GDM1 (cell line): ENCODE data around the gene BEND4.
"Not testable (repeated sequence)": the region's sequence is repeated elsewhere in the genome, so short reads cannot be mapped to it uniquely, and the experiment has no call there.

ENCODE experiments used
- DNase-seq: peaks from one replicate; lab custom pipeline; 2025; lab: John Stamatoyannopoulos, UW

The BEND4 gene

DNA sequence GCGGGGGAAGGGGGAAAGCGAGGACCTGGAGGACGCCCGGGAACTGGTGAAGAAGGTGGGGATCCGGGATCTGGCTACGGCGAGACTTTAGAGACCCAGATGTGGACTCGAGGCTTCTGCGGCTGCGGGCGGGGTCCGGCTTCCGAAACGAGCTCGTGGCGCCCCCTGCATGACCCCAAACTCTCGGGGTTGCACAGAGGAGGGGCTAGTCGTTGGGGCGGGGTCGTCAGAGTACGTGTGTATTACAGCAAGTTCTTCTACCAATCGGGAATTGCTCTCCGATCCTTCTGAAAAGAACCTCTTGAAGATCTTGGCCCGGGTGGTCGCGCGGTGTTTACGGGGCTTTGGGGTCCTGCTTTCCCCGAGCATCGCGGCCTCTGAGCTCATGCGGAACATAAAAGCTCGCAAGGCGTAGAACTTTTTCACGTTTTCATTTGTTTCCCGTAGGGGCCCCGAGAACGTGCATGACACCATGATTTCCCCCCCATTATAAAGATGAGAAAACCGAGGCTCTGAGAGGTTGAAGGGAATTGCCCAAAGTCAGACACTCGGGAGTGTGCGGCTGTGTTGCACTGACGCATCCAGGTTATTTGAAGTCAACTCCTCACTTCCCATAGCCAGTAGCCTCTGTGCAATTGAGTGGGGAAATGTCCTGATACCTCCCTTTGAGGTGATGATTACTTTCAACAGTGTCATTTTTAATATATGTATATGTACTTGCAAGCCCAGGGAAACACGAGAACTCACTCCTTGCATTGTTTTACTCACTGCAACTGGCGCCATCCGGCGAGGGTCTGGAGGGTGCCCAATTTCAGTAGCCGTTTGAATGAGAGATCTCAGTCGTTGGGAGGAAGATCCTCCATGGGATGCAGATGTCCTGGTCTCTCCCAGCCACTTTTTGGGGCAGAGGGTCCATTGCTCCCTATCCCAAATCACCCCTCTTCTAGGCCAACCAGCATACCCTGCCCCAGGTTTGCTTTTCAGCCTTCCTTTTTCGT lies at the start of gene BEND4:
BEND4 (minus strand) TSS at position 149 of the 998 bp plus-strand sequence. CDS start 512 bp downstream, outside the sequence.
- DNase-seq = no peak

DNA sequence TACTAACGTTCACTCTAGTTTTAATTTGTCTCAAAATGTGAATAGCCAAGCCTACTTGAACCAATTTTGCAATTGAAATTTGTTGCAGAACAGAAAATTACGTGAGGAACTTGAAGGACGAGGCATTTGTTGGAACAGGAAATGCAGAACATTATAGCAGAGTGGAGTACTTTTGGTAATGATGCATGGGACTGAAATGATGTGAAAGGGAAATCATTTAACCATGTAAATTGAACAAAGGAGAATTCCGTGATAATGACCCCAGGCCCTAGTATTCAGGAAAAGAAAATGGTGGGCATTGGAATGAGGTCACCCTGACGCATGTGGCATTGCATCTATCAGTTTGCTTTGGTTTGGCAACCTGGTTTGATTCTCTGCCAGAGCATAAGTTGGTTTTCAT lies 44.9 kb upstream of the BEND4 start:
- no peak for DNase-seq

DNA sequence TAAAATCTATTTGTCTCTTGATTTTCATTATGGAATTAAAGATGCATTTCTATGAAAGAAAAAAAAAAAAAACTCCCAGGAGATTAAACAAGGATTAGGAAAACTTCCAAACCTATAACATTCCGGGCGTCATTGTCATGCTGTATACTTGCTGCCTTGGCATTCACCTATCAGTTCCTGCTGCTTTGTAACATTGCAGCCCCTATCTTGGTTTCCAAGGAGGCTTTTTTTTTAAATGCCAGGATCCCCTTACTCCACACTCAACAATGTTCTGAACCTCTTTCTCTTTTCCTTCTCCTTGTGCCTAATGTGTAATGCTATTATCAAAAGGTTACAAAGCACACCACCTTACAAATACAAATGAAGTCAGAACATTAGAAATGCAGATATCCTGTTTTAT lies 20.5 kb upstream of the BEND4 start:
- no peak for DNase-seq

DNA sequence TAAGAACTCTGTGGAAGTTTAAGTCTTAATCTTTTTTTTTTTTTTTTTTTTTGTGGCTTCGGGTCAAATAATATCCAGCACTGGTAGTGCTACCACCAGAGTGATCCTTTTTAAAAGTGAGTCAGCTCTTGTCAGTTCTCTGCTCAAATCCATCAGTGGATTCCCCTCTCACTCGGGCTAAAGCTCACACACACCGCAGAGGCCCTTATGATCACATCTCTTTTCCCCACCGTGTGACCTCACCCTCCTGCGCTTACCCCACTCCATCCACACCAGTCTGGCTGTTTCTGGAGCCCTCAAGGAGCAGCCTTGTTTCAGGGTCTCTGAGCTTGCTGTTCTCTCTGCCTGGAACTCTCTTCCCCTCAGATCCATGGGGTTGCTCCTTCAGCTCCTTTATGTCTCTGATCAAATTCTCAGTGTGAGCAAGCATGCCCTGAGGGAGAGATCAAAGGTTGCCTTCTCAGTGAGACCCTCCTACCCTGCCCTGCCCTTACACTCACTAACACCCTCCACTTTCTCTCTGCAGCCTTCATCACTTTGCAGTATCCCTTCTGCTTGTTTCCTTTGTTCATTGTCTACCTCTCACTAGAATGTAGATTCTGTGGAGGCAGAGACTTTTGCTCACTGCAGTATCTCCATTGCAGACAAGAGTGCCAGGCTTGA lies 19.8 kb upstream of the BEND4 start:
- no peak for DNase-seq

DNA sequence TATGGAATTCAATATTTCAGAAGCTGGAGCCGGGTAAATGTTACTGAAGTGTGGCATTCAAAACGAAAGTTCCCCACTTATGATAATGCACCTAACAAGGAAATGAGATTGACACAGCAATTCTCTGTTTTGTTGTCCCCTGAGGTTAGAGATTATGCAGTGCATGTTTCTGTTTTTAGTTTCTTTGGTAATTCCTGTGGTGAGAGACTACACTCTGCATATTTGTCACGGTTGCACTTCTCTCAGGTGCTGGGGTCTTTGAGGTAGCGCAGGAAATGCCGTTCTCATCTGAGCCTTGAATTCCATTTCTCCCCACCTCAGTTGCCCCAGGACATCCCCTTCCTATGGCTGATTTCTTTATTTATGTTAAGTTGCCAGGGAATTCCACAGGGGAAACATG lies 15.3 kb upstream of the BEND4 start:
- DNase-seq = no peak

DNA sequence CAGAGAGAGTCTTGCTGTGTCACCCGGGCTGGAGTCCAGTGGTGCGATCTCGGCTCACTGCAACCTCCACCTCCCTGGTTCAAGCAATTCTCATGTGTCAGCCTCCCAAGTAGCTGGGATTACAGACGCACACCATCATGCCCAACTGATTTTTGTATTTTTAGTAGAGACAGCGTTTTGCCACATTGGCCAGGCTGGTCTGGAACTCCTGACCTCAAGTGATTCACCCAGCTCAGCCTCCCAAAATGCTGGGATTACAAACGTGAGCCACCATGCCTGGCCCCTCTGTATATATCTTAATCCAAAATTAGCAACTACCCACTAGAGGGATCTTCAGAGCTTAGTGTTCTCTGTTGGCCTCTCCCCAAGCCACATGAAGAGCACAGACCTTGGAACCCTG lies 13.7 kb upstream of the BEND4 start:
- DNase-seq = not testable (repeated sequence)

DNA sequence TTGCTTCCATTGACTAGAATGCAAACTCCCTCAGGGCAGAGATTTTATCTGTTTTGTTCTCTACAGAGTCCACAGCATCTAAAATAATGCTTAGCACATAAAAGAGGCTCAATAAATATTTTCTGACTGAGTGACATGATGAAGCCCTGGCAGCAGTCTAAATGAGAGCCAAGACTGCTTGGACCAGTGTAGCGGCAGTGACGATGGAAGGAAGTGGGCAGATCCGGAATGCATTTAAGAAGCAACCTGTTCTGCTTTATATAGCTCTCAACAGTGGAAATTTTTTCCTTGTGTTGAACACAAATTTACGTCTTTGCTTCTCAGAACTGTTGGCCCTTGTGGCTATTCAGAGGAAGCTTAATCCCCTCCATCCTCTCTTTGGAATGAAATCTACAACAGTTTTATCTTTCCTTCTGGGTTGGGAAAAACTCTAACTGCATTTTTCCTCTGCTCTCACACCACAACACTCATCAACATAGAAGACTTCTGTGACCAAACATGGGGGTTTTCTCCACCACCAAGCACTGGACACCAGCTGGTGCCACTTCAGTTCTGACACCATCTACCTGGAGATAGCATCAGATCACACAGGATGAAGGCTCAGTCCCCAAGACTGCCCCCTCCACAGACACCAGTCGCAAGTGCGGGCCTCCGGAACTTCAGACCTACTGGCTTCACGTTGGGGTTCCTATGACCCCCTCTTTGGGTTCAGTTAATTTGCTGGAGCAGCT lies 7.0 kb upstream of the BEND4 start:
- DNase-seq = no peak

DNA sequence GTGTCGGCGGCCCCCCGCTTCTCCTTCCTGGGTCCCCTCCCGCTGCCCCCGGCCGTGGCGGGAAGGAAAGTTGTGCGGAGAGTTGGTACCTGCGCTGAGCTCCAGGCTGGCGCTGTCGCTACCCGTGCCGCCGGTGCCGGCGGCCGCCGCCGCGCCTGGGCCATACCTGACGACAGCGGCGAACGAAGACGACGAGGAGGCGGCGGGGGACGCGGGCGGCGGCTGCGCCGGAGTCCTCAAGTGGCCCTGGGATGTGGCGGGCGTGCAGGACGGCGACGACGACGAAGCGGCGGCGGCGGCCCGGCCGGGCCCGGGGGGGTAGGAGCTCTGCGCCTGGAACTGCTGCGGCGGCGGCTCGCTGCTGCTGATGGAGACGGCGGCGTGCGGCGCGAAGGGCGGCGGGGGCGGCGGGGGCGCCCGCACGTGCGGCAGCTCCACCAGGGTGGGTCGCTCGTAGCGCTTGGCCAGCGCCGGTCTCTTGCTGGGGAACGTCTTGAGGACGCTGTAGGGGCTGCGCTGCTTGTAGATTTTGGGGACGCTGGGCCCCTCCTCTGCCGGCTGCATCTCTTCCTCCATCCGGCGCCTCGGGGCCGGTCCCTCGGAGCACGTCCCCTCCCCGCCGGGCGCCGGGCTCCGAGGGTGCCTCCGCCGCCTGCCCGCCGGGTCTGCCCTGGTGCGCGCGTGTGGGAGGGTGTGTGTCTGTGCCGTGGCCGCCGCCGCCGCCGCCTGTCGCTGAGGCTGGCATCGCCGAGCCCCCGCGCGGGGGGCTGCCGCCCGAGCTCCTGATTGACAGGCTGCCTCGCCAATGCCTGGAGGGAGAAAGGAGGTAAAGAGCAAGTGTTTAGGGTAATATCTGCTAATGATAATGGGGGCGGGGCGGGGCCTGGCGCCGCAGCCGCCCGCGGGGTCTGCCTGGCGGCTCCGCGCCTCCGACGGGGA lies 618 bp downstream of the BEND4 start:
- DNase-seq = no peak

DNA sequence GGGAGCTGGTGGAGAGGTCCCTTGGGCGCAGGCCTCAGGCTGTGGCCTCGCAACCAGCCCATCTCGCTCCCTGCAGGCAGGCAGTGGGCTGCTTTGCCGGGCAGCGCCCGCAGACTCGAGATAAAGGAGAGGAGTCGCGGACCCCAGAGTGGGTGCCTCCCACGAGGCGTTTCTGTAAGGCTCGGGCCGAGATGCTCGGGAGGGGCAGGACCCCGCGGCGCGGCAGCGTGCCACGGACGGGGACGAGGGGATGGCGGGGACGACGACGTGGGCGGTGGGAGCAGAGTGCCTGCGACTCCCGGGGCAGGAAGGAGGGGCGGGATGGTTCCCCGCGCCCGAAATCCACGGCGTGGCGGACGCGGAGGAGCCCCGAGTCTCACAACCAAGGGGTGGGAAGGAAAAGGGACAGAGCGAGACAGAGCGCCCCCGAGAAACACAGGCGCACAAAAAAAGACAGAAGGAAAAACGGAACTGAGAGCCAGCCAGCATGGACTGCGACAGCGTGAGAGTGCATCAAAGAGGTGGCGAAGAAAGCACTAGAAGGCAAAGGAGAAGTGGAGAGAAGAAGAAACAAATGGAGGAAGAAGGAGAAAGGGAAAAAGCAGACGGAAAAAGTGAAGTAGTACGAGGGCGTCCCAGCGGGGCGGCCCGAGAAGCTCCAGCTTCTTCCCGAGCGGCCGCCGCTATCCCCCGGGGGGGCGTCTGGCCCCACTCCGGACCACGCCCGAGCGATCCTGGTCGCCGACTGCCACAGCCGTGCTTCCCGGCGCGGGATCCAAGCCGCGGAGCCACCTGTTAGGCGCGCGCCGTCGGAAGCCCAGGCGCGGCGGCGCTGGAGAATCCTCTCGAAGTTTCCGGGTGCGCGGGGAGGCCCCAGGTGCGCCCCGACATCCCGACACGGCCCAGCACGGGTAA lies 1.5 kb downstream of the BEND4 start:
- no peak for DNase-seq

DNA sequence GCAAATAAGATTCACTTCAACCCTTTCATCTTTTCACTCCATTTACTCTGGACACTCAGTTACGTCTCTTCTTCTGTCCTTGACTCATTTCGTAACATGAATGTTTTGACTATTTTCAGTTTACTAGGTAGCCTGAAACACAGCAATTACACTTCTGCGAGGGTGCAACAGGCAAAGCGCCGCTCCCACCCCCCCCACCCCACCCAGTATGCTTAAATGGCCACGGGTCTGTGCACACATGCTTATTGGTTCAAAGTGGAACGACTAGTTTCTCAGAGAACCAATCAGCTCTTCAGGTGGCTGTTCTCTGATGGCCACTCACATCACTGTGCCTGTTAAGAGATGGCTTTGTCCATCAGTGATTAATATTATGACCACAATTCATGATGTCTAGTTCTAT lies 3.5 kb downstream of the BEND4 start:
- DNase-seq = no peak

DNA sequence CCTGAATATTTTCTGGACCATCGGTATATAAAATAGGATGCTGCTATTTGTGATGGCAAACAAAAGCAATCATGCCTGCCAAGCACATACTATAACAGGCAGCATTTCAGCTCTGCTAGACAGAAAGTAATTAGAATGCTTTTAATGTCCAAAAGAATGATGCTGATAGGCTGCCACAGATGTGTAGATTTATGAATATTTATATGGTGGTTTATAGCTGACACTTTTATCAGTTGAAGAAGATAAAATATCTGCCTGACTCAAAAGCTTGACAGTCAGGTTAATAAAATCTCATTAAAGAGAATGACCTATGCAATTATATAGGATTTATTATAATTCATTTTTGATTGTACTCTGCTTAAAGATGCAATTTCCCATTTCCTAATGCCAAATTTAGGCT lies 4.0 kb downstream of the BEND4 start:
- no peak for DNase-seq

DNA sequence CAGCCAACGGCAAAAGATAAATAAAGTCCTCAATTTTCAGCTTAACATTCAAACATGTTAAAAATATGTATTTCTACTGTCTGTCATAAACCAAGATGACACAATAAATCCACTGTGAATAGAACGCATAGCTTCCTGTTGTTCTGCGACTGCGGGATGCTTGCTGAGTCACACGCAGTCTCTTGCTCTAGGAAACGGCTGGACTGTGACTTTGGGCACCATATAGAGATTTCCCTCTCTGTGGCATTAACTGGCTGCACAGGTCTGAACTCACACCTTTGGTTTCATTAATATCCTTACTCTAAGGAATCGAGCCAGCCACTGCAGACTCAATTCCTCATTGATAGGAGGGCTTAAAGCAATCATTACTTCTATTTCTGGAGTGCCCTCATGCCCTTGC lies 8.4 kb downstream of the BEND4 start:
- no peak for DNase-seq

DNA sequence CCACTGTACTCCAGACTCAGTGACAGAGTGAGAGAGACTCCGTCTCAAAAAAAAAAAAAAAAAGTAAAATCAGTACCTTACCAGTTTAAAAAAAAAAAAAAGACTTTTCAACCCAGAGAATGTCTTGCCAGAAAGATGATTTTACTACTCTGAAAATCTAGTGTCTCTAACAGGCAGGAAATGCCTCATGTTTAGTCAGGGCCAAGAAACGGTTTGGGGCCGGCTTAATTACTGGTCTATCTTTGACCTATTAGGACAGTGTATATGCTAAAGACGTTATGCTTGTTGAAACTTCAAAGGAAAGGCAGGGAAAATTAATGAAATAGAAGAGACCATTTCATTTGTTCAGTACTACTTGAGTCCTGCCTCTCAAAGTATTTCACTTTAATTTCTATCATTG lies 9.9 kb downstream of the BEND4 start:
- no peak for DNase-seq

DNA sequence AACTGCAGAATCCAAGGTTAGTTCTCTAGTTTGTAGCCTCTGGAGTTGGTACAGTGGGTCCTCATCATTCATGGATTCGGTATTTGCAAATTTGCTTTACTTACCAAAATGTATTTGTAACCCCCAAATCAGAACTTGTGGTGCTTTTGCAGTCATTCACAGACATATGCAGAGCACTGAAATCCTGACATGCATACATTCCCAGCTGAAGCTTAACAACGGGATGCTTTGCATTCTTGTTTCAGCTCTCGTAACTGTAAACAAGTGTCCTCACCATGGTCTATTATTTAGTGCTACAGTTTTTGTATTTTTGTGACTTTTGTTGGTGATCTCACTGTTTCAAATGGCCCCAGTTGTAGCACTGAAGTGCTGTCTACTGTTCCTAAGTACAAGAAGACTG lies 16.1 kb downstream of the BEND4 start:
- DNase-seq = no peak

DNA sequence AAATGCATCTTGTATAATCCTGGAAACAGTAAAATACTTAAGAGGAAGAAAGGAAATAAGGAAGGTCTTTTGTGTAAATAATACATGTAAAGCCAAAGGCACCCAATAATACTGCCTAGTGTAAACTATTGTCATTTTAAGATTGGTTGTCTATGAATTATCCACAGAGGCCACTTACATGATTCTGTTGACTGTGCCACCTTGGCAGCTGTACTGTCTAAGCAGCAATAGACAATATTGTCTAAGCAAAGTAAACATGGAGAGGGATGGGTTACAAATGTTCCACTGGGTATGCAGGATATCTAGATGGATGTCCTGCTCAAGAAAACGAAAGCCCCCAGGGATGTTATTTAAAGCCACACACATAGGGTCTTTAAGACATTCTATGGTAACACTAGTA lies 19.4 kb downstream of the BEND4 start:
- no peak for DNase-seq

DNA sequence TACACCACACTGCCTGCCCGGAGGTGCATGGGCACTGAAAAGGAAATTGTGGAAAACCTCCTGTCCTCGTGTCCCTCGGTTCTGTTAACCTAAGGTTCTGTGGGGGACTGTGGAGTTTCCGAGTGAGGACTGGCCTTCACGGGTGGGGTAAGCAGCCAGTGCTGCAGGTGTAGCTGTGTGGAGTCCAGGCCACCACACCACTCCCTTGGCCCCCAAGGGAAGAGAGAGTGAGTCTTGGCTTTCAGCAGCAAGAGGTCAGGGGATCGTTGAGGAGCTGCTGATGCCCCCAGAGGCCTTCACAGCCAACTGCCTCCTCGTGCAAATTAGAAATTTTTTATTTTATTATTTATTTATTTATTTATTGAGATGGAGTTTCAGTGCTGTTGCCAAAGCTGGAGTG lies 20.4 kb downstream of the BEND4 start:
- no peak for DNase-seq

DNA sequence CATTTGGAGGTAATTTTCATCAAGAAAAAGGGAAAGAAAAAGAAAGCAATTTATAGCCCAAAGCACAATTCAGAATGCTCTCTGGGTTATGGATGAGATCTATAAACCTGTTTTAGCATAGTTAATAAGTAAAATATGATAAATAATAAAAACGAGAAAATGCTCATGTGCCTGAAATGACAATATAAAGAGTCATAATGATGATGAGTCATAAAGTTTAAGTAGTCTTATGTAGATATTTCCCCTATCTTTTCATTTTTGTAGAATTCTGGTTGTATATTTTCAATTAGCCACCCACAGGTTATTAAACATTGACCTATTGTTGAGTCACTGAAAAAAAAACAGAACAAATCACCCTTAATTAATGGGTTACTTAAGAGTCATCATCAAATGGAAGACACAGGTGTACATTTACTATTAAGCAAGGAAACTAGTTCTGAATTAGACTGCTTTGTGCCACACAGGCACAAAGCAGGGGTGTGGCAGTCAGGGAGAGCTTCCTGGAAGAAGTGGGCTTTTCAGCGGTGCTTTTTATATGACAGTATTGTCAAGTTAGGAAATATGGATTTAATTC lies 29.3 kb downstream of the BEND4 start:
- DNase-seq = no peak

DNA sequence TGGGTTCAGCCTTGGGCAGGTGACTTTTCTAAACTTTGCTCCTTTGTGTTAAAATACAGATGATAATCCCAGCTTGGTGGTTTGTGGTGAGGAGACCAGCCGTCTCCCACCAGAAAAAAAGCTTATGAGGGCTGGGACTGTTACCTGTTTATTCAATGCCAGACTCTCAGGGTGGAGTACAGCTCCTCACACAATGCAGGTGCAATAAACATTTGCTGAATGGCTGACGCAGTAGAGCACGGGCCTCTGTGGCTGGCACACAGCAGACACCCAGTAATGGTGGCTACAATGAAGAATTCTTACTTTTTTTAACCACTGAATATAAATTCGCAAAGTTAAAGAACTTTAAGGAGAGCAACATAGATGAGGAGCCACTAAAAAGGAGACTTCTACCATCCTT lies 30.2 kb downstream of the BEND4 start:
- no peak for DNase-seq

DNA sequence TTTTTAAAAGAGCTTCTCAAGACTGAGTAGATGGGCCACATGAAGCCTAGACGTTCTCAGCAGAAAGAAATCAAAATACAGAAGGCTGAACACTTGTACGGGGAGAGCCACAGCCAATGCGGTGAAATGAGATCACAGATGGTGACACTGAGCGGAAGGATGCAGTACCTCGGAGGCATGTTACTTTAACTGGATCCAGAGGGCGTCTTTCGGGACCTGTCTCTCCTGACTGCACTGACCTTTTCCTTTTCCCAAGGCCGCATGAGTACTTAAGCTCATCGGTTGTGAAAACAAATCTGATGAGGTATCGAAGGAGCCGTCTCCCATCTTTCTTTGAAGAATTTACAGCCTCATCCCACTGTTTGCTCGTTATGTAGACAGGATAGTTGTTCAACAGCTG lies 32.6 kb downstream of the BEND4 start:
- DNase-seq = no peak

DNA sequence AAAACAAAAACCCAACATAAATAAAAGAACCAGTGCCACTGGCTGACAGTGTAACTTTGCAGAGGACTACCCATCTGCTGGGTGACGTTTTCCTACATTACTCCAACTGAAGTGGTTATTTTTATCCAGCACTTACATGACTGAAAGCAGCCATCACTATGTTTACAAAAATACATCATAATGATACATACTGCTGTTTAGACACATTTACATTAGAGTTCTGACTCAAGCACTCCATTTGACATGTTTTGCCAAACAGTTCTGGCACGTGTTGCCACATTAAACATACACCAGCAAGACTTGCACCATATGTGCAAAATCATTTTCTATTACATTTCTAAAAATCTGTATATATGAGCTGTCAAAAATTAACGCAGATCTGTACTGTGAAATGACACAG lies 39.6 kb downstream of the BEND4 start:
- no peak for DNase-seq
